GM12878 (cell line): Measurements from ENCODE around the gene TMEM238L. TPM values are rescaled to one million over a fixed set of nuclear protein-coding genes. Genes with fewer than 3 reads are reported as not detected.

ENCODE experiments used
- ATAC-seq: fragments of 200-7000 bp; cut with Tn5 transposase; 3 replicates; pipeline ENCODE4 v1.9.1; 2020; ENCODE audit warnings: mild to moderate bottlenecking, moderate library complexity
- BruUV-seq: library from RNA; stranded (reverse); fragments of 400-500 nt; replicated peaks from 2 replicates; lab custom pipeline; 2021; lab: Mats Ljungman, UMichigan
- CTCF ChIA-PET: fragments of 300-600 bp; sonication (Branson Sonifier 250); formaldehyde crosslinking; extraction: SDS; loops from one replicate; lab custom pipeline; 2021; ENCODE audit warnings: inconsistent platforms; lab: Yijun Ruan, JAX
- POLR2A ChIA-PET: fragments of 350-600 bp; formaldehyde crosslinking; extraction: SDS; loops from one replicate; lab custom pipeline; 2021; ENCODE audit warnings: inconsistent platforms; lab: Charles Lee
- RAD21 ChIA-PET: fragments of 300-600 bp; sonication (Branson Sonifier 250); formaldehyde crosslinking; loops from one replicate; lab custom pipeline; 2023; ENCODE audit warnings: antibody characterized with exemption; ENCODE audit not compliant: unreplicated experiment; lab: Charles Lee
- SMC1A ChIA-PET: fragments of 300-600 bp; sonication (Branson Sonifier 250); formaldehyde crosslinking; loops from one replicate; lab custom pipeline; 2023; ENCODE audit not compliant: unreplicated experiment, uncharacterized antibody; lab: Charles Lee
- DNase-seq: peaks from one replicate; pipeline ENCODE4 v3.0.0-alpha.2; 2011; ENCODE audit warnings: low read depth, low spot score
- FAIRE-seq: peaks from 3 replicates; lab custom pipeline; 2011; peaks lifted over from hg19 to GRCh38; lab: Jason Lieb, UNC
- H2AFZ ChIP-seq: 2 replicates; pipeline ENCODE4 v1.6.0; 2011; ENCODE audit warnings: low read depth, low read length, control low read depth; ENCODE audit not compliant: control insufficient read depth
- H3K27ac ChIP-seq: 2 replicates; pipeline ENCODE4 v1.5.1; 2011; ENCODE audit warnings: control low read depth; ENCODE audit not compliant: control insufficient read depth, insufficient read depth
- H3K27me3 ChIP-seq, 2 experiments: replicated peaks in 1 of 2; 2 replicates each; pipeline versions ENCODE4 v1.6.0 to v1.6.1; 2011; ENCODE audit warnings: low read length in 1 of 2; ENCODE audit not compliant: control insufficient read depth in 2 of 2, insufficient read depth in 2 of 2
- H3K36me3 ChIP-seq, 2 experiments: 2 replicates each; pipeline ENCODE4 v1.5.1; 2011; ENCODE audit warnings: low read length in 1 of 2; ENCODE audit not compliant: control insufficient read depth in 2 of 2, insufficient read depth in 2 of 2
- H3K4me1 ChIP-seq: 2 replicates; pipeline ENCODE4 v1.6.1; 2011; ENCODE audit warnings: mild to moderate bottlenecking, low read length, moderate library complexity, mixed read lengths; ENCODE audit not compliant: control insufficient read depth, insufficient read depth
- H3K4me2 ChIP-seq: 2 replicates; pipeline ENCODE4 v1.6.0; 2011; ENCODE audit warnings: control low read depth; ENCODE audit not compliant: control insufficient read depth, insufficient read depth
- H3K4me3 ChIP-seq: fragments of 200-600 bp; sonication (generic); 2 replicates; pipeline ENCODE4 v1.5.1; 2016
- H3K79me2 ChIP-seq: 2 replicates; pipeline ENCODE4 v1.6.0; 2011; ENCODE audit warnings: low read length; ENCODE audit not compliant: control insufficient read depth, insufficient read depth
- H3K9ac ChIP-seq: 2 replicates; pipeline ENCODE4 v1.8.0; 2011; ENCODE audit warnings: low read length, control low read depth, mixed read lengths; ENCODE audit not compliant: control insufficient read depth, insufficient read depth
- H3K9me3 ChIP-seq: replicated peaks from 3 replicates; pipeline ENCODE4 v1.5.1; 2011; ENCODE audit warnings: mild to moderate bottlenecking, low read length; ENCODE audit not compliant: control insufficient read depth, insufficient read depth
- H4K20me1 ChIP-seq: 2 replicates; pipeline ENCODE4 v1.6.0; 2011; ENCODE audit not compliant: control insufficient read depth, insufficient read depth
- NKRF ChIP-seq: fragments of 450-650 bp; conservative IDR thresholded peaks from 2 replicates; pipeline ENCODE4 v1.6.1; 2017; ENCODE audit warnings: mild to moderate bottlenecking, moderate library complexity
- POLR2AphosphoS2 ChIP-seq: IDR thresholded peaks from 2 replicates; pipeline ENCODE4 v1.6.1; 2011; ENCODE audit warnings: low read depth, mild to moderate bottlenecking, low read length, improper control_type of control experiment, moderate library complexity
- RUNX3 ChIP-seq: IDR thresholded peaks from 2 replicates; pipeline ENCODE4 v1.6.1; 2012; ENCODE audit warnings: low read length, inconsistent platforms
- STAT1 ChIP-seq: fragments of 450-650 bp; conservative IDR thresholded peaks from 2 replicates; pipeline ENCODE4 v1.6.1; 2014; ENCODE audit warnings: antibody characterized with exemption, mild to moderate bottlenecking
- WGBS: methylation state at CpG from one replicate; pipeline ENCODE4 v1.1.6; 2016; ENCODE audit warnings: low lambda C conversion rate; ENCODE audit not compliant: insufficient replicate concordance, insufficient coverage; ENCODE audit errors: missing lambda C conversion rate; 5-methylcytosine and 5-hydroxymethylcytosine counted together
- in situ Hi-C: fragments of 300-500 bp; cut with MboI; formaldehyde crosslinking; loops from 9 replicates; pipeline ENCODE4 v1.14.3; 2018; ENCODE audit warnings: mixed read lengths
- intact Hi-C: fragments of 100-400 bp; cut with micrococcal nuclease; formaldehyde crosslinking; loops from one replicate; pipeline ENCODE4 v1.14.2; 2022; ENCODE audit not compliant: unreplicated experiment
- polyA plus RNA-seq, 11 experiments: library from polyadenylated mRNA; depleted of rRNA in 4 of 11; unstranded in 6 of 11; stranded (reverse) in 5 of 11; fragments of >200 nt; fragmentation: Nextera tagmentation in 4 of 11; fragmentation: Illumina TruSeq in 1 of 11; extraction: Ambion mirVana in 4 of 11; extraction: Trizol in 1 of 11; gene quantifications; 1 replicate in 1 of 11; 2 replicates in 10 of 11; pipeline versions ENCODE4 v1.2.1 to v1.2.3, GENCODE V29; 2011 to 2016; ENCODE audit warnings: inconsistent platforms in 2 of 11, missing spikeins in 2 of 11, low read depth in 1 of 11
- total RNA-seq, 4 experiments: library from RNA; depleted of rRNA in 3 of 4; stranded (reverse); fragments of >200 nt in 3 of 4; fragmentation: Illumina TruSeq in 1 of 4; extraction: Trizol in 1 of 4; gene quantifications; 2 replicates each; pipeline versions ENCODE4 v1.2.1 to v1.2.3, GENCODE V29; 2013 to 2021
- TF ChIP-seq, protein P1 (sequence below): IDR thresholded peaks from 2 replicates; pipeline ENCODE4 v1.6.1; 2012; ENCODE audit warnings: mild to moderate bottlenecking, low read depth, low read length
- TF ChIP-seq, protein P2 (sequence below): IDR thresholded peaks from 2 replicates; pipeline ENCODE4 v1.6.1; 2012; ENCODE audit warnings: low read depth, low read length, improper control_type of control experiment

Gene TMEM238L
- total and polyA plus RNA-seq, 10 of the 15 experiments (the other 5 are each of a cell fraction or from before 2014, with no cell fraction given): not detected

- intact Hi-C loops (no loop called here), in situ Hi-C loops (no loop called here)
- Histone ChIP-seq H3K9ac (no peak overlapping the region), H3K4me3 (no peak overlapping the region), H3K79me2 (no peaks in the 10 kb centered on the region), H3K4me1 (no peaks in the 10 kb centered on the region), H3K4me2 (no peak overlapping the region), H3K36me3 (no peaks in the 10 kb centered on the region), H3K27ac (no peak overlapping the region), H2AFZ (no peak overlapping the region), H4K20me1 (no peaks in the 10 kb centered on the region), H3K27me3 (no peaks in the 10 kb centered on the region), H3K9me3 (peaks cover 2% of the 10 kb centered on the region; the same call in 2 of the 3 replicates)
- no peak for DNase-seq
- TF ChIP-seq RUNX3 (no peak), NKRF (no peak), POLR2AphosphoS2 (no peak), STAT1 (no peak)
- TF ChIP-seq, protein P1, sequence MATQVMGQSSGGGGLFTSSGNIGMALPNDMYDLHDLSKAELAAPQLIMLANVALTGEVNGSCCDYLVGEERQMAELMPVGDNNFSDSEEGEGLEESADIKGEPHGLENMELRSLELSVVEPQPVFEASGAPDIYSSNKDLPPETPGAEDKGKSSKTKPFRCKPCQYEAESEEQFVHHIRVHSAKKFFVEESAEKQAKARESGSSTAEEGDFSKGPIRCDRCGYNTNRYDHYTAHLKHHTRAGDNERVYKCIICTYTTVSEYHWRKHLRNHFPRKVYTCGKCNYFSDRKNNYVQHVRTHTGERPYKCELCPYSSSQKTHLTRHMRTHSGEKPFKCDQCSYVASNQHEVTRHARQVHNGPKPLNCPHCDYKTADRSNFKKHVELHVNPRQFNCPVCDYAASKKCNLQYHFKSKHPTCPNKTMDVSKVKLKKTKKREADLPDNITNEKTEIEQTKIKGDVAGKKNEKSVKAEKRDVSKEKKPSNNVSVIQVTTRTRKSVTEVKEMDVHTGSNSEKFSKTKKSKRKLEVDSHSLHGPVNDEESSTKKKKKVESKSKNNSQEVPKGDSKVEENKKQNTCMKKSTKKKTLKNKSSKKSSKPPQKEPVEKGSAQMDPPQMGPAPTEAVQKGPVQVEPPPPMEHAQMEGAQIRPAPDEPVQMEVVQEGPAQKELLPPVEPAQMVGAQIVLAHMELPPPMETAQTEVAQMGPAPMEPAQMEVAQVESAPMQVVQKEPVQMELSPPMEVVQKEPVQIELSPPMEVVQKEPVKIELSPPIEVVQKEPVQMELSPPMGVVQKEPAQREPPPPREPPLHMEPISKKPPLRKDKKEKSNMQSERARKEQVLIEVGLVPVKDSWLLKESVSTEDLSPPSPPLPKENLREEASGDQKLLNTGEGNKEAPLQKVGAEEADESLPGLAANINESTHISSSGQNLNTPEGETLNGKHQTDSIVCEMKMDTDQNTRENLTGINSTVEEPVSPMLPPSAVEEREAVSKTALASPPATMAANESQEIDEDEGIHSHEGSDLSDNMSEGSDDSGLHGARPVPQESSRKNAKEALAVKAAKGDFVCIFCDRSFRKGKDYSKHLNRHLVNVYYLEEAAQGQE: no peak
- TF ChIP-seq, protein P2, sequence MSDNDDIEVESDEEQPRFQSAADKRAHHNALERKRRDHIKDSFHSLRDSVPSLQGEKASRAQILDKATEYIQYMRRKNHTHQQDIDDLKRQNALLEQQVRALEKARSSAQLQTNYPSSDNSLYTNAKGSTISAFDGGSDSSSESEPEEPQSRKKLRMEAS: no peak
- ChIA-PET SMC1A (no interaction called here), CTCF (interaction anchor here (1.8 kb wide), 1 partner anchor 77 kb away, joined by 6 read pairs; no protein-coding TSS in a partner anchor), POLR2A (no interaction called here), RAD21 (no interaction called here)
- WGBS: 35% methylated on average over 4 of the region's 4 CpGs
- ATAC-seq: no peak
- FAIRE-seq: no peak
- no TSS peak for BruUV-seq
Observed at GRCh38 chr17:10767232-10767631, 36.7 kb downstream of the TMEM238L start.
